H1 (cell line): Measurements from ENCODE around the gene PLA2G4E. TPM values are rescaled to one million over a fixed set of nuclear protein-coding genes. Genes with fewer than 3 reads are reported as not detected.

Experiments
- CTCF ChIA-PET: fragments of 300-600 bp; sonication (Branson Sonifier 250); formaldehyde crosslinking; loops from one replicate; lab custom pipeline; 2021; ENCODE audit not compliant: partially characterized antibody; lab: Charles Lee
- POLR2A ChIA-PET: fragments of 300-600 bp; sonication (Branson Sonifier 250); formaldehyde crosslinking; loops from one replicate; lab custom pipeline; 2021; ENCODE audit warnings: inconsistent platforms; ENCODE audit not compliant: partially characterized antibody; lab: Charles Lee
- DNase-seq, 2 experiments: peaks; one replicate each; pipeline versions ENCODE4 v3.0.0 to v3.0.0-alpha.2; 2010 to 2022; ENCODE audit warnings: low spot score in 2 of 2, low read depth in 1 of 2, mixed read lengths in 1 of 2
- FAIRE-seq: peaks from 2 replicates; lab custom pipeline; 2011; peaks lifted over from hg19 to GRCh38; lab: Jason Lieb, UNC
- H2AFZ ChIP-seq: 2 replicates; pipeline ENCODE4 v1.8.1; 2012; ENCODE audit warnings: low read length, inconsistent platforms
- H2AK5ac ChIP-seq: 2 replicates; pipeline ENCODE4 v1.6.1; 2013; ENCODE audit warnings: low read depth, low read length
- H2BK120ac ChIP-seq: replicated peaks from 2 replicates; pipeline ENCODE3; 2013; ENCODE audit warnings: low read depth, low read length, inconsistent platforms
- H2BK12ac ChIP-seq: 2 replicates; pipeline ENCODE4 v1.6.1; 2013; ENCODE audit warnings: low read depth, low read length
- H2BK15ac ChIP-seq: 2 replicates; pipeline ENCODE4 v1.6.1; 2013; ENCODE audit warnings: low read length
- H2BK20ac ChIP-seq: 2 replicates; pipeline ENCODE4 v1.6.1; 2013; ENCODE audit warnings: low read length
- H2BK5ac ChIP-seq: 2 replicates; pipeline ENCODE4 v1.6.1; 2013; ENCODE audit warnings: low read depth, low read length
- H3K14ac ChIP-seq: 2 replicates; pipeline ENCODE4 v1.6.1; 2013; ENCODE audit warnings: inconsistent platforms; ENCODE audit not compliant: insufficient read length
- H3K18ac ChIP-seq: 2 replicates; pipeline ENCODE4 v1.6.1; 2013; ENCODE audit warnings: low read length; ENCODE audit errors: extremely low read depth
- H3K23ac ChIP-seq: 2 replicates; pipeline ENCODE4 v1.6.1; 2013; ENCODE audit warnings: inconsistent platforms; ENCODE audit not compliant: insufficient read length
- H3K23me2 ChIP-seq: 2 replicates; pipeline ENCODE4 v1.6.1; 2013; ENCODE audit warnings: low read depth, low read length
- H3K27ac ChIP-seq: 2 replicates; pipeline ENCODE4 v1.6.1; 2011; ENCODE audit warnings: low read depth, low read length, inconsistent platforms
- H3K27me3 ChIP-seq, 4 experiments: replicated peaks in 1 of 4; 1 replicate in 1 of 4; 2 replicates in 3 of 4; pipeline versions ENCODE4 v1.6.1 to v1.8.1; 2011 to 2013; ENCODE audit warnings: low read length in 3 of 4, mild to moderate bottlenecking in 3 of 4, inconsistent platforms in 2 of 4, mixed read lengths in 2 of 4, moderate library complexity in 1 of 4; ENCODE audit not compliant: control insufficient read depth in 3 of 4, insufficient read depth in 3 of 4; ENCODE audit errors: extremely low read depth in 1 of 4
- H3K36me3 ChIP-seq, 4 experiments: 2 replicates each; pipeline versions ENCODE4 v1.6.1 to v1.8.1; 2011 to 2013; ENCODE audit warnings: mild to moderate bottlenecking in 4 of 4, low read length in 3 of 4, moderate library complexity in 2 of 4, control low read depth in 1 of 4, inconsistent platforms in 1 of 4; ENCODE audit not compliant: insufficient read depth in 4 of 4, control insufficient read depth in 2 of 4
- H3K4ac ChIP-seq: replicated peaks from 2 replicates; pipeline ENCODE3; 2013; ENCODE audit warnings: low read length, low read depth, mixed read lengths, inconsistent platforms; ENCODE audit not compliant: insufficient read length
- H3K4me1 ChIP-seq, 4 experiments: replicated peaks in 1 of 4; 1 replicate in 1 of 4; 2 replicates in 3 of 4; pipeline versions ENCODE4 v1.6.1 to v1.8.1; 2011 to 2013; ENCODE audit warnings: low read length in 3 of 4, inconsistent platforms in 2 of 4, mixed read lengths in 1 of 4; ENCODE audit not compliant: insufficient read depth in 4 of 4, control insufficient read depth in 3 of 4
- H3K4me2 ChIP-seq, 2 experiments: 2 replicates each; pipeline versions ENCODE4 v1.6.1 to v1.8.1; 2011 to 2013; ENCODE audit warnings: low read depth in 2 of 2, low read length in 2 of 2, control low read depth in 1 of 2, inconsistent platforms in 1 of 2, mild to moderate bottlenecking in 1 of 2; ENCODE audit not compliant: insufficient read depth in 1 of 2
- H3K4me3 ChIP-seq, 4 experiments: fragments of 200-600, 300-600 bp in 1 of 4; sonication (generic), shearing (Covaris generic), sonication (Bioruptor Twin) in 1 of 4; 2 replicates each; pipeline versions ENCODE4 v1.5.1 to v1.8.1; 2011 to 2016; ENCODE audit warnings: low read length in 4 of 4, low read depth in 3 of 4, control low read depth in 2 of 4, inconsistent platforms in 2 of 4, mild to moderate bottlenecking in 2 of 4, mixed read lengths in 1 of 4, moderate library complexity in 1 of 4; ENCODE audit not compliant: insufficient read depth in 2 of 4; ENCODE audit errors: extremely low read depth in 1 of 4
- H3K56ac ChIP-seq: replicated peaks from 2 replicates; pipeline ENCODE3; 2013; ENCODE audit warnings: low read depth, mild to moderate bottlenecking, mixed read lengths, low read length, inconsistent platforms; ENCODE audit not compliant: insufficient read length
- H3K79me1 ChIP-seq: 2 replicates; pipeline ENCODE4 v1.6.1; 2013; ENCODE audit warnings: low read depth, low read length, control low read depth
- H3K79me2 ChIP-seq, 2 experiments: 2 replicates each; pipeline versions ENCODE4 v1.6.1 to v1.8.1; 2012 to 2013; ENCODE audit warnings: low read length in 2 of 2, mild to moderate bottlenecking in 2 of 2, inconsistent platforms in 1 of 2; ENCODE audit not compliant: insufficient read depth in 2 of 2, control insufficient read depth in 1 of 2
- H3K9ac ChIP-seq, 4 experiments: replicated peaks in 1 of 4; 1 replicate in 1 of 4; 2 replicates in 3 of 4; pipeline versions ENCODE4 v1.6.1 to v1.8.1; 2011 to 2013; ENCODE audit warnings: low read depth in 3 of 4, low read length in 3 of 4, control low read depth in 2 of 4, mild to moderate bottlenecking in 2 of 4, moderate library complexity in 2 of 4, inconsistent platforms in 1 of 4; ENCODE audit errors: extremely low read depth in 1 of 4
- H3K9me3 ChIP-seq, 2 experiments: 2 replicates each; pipeline versions ENCODE4 v1.6.1 to v1.8.1; 2012 to 2013; ENCODE audit warnings: mild to moderate bottlenecking in 2 of 2, moderate library complexity in 2 of 2, control low read depth in 1 of 2, inconsistent platforms in 1 of 2, low read depth in 1 of 2, low read length in 1 of 2, mixed read lengths in 1 of 2; ENCODE audit not compliant: insufficient read depth in 2 of 2
- H4K20me1 ChIP-seq, 2 experiments: replicated peaks in 1 of 2; 2 replicates each; pipeline versions ENCODE3 to v1.8.1; 2011 to 2013; ENCODE audit warnings: inconsistent platforms in 2 of 2, low read length in 2 of 2, mild to moderate bottlenecking in 1 of 2; ENCODE audit not compliant: insufficient read depth in 2 of 2, control insufficient read depth in 1 of 2
- H4K5ac ChIP-seq: 2 replicates; pipeline ENCODE4 v1.6.1; 2013; ENCODE audit warnings: low read length, low read depth, mixed read lengths, inconsistent platforms; ENCODE audit not compliant: insufficient read length
- H4K8ac ChIP-seq: 2 replicates; pipeline ENCODE4 v1.8.0; 2013; ENCODE audit warnings: mild to moderate bottlenecking, moderate library complexity, low read length, inconsistent platforms; ENCODE audit not compliant: insufficient read depth; ENCODE audit errors: extremely low read depth
- H4K91ac ChIP-seq: replicated peaks from 2 replicates; pipeline ENCODE3; 2013; ENCODE audit warnings: low read length, mixed read lengths, inconsistent platforms; ENCODE audit not compliant: insufficient read length
- CBX5 ChIP-seq: fragments of 300-800, 300-1000 bp; sonication (generic); IDR thresholded peaks from 2 replicates; pipeline ENCODE4 v1.7.1; 2016; ENCODE audit warnings: antibody characterized with exemption, low read length, low read depth
- CHD2 ChIP-seq: IDR thresholded peaks from 2 replicates; pipeline ENCODE4 v1.6.1; 2012; ENCODE audit warnings: low read length, improper control_type of control experiment
- CREB1 ChIP-seq: IDR thresholded peaks from 2 replicates; pipeline ENCODE4 v1.6.1; 2012; ENCODE audit warnings: inconsistent platforms
- E2F6 ChIP-seq: IDR thresholded peaks from 2 replicates; pipeline ENCODE4 v1.6.1; 2012; ENCODE audit warnings: inconsistent platforms
- FOSL1 ChIP-seq: IDR thresholded peaks from 2 replicates; pipeline ENCODE4 v1.6.1; 2011; ENCODE audit warnings: mild to moderate bottlenecking, low read depth, low read length, moderate library complexity; ENCODE audit not compliant: insufficient read depth
- GABPA ChIP-seq: IDR thresholded peaks from 2 replicates; pipeline ENCODE4 v1.6.1; 2011; ENCODE audit warnings: mild to moderate bottlenecking, low read length, moderate library complexity, borderline replicate concordance; ENCODE audit not compliant: insufficient read depth
- JUN ChIP-seq: IDR thresholded peaks from 2 replicates; pipeline ENCODE4 v1.6.1; 2011; ENCODE audit warnings: low read depth, mild to moderate bottlenecking, improper control_type of control experiment, low read length
- KDM4A ChIP-seq: IDR thresholded peaks from one replicate; pipeline ENCODE4 v1.7.1; 2012; ENCODE audit warnings: low read depth, mild to moderate bottlenecking, moderate library complexity, low read length, inconsistent platforms; ENCODE audit not compliant: severe bottlenecking
- NANOG ChIP-seq: IDR thresholded peaks from 2 replicates; pipeline ENCODE4 v1.6.1; 2011; ENCODE audit warnings: low read length, low read depth, mild to moderate bottlenecking, inconsistent platforms; ENCODE audit not compliant: insufficient read depth, poor library complexity, severe bottlenecking
- PHF8 ChIP-seq: fragments of 200-600 bp; sonication (generic); conservative IDR thresholded peaks from 2 replicates; pipeline ENCODE4 v1.7.1; 2012; ENCODE audit warnings: low read depth, mild to moderate bottlenecking, inconsistent platforms, low read length, moderate library complexity
- POLR2AphosphoS5 ChIP-seq: IDR thresholded peaks from 2 replicates; pipeline ENCODE4 v1.6.1; 2011; ENCODE audit warnings: low read depth, low read length
- TAF7 ChIP-seq: optimal IDR thresholded peaks from 2 replicates; pipeline ENCODE3; 2011; ENCODE audit warnings: low read depth, mild to moderate bottlenecking, inconsistent platforms, low read length, moderate library complexity, borderline replicate concordance
- WGBS, 2 experiments: shearing (Covaris generic) in 1 of 2; methylation state at CpG; one replicate each; pipeline versions ENCODE4 v1.1.6 to v1.1.7; 2013 to 2015; ENCODE audit warnings: low lambda C conversion rate in 2 of 2, mixed read lengths in 2 of 2, inconsistent platforms in 1 of 2, low coverage in 1 of 2, missing lambda C conversion rate in 1 of 2; ENCODE audit not compliant: insufficient replicate concordance in 2 of 2, insufficient coverage in 1 of 2, insufficient read length in 1 of 2; ENCODE audit errors: extremely low coverage in 1 of 2, missing lambda C conversion rate in 1 of 2; 5-methylcytosine and 5-hydroxymethylcytosine counted together
- polyA plus RNA-seq, 7 experiments: library from polyadenylated mRNA; depleted of rRNA in 3 of 7; stranded (reverse) in 5 of 7; unstranded in 2 of 7; fragments of >200 nt in 5 of 7; fragments of 200-250 nt in 2 of 7; gene quantifications; 1 replicate in 5 of 7; 2 replicates in 1 of 7; 4 replicates in 1 of 7; pipeline versions ENCODE4 v1.2.1 to v1.2.3, GENCODE V29; 2011 to 2013; ENCODE audit warnings: missing spikeins in 2 of 7, mixed read lengths in 2 of 7
- total RNA-seq: library from RNA; stranded (reverse); fragmentation: NEBNext Ultra II Directional; extraction: Animal tissue kit (Norgen Biotek cat#: 25700); gene quantifications from 2 replicates; pipeline ENCODE4 v1.2.1, GENCODE V29; 2021
- TF ChIP-seq, protein P1 (sequence below): IDR thresholded peaks from 2 replicates; pipeline ENCODE4 v1.6.1; 2011; ENCODE audit warnings: low read depth, mild to moderate bottlenecking, low read length; ENCODE audit not compliant: insufficient read depth

The PLA2G4E gene
- total and polyA plus RNA-seq, 2 of the 8 experiments (the other 6 are each of a cell fraction or from before 2014, with no cell fraction given): 0.03 TPM; not detected in 1

DNA sequence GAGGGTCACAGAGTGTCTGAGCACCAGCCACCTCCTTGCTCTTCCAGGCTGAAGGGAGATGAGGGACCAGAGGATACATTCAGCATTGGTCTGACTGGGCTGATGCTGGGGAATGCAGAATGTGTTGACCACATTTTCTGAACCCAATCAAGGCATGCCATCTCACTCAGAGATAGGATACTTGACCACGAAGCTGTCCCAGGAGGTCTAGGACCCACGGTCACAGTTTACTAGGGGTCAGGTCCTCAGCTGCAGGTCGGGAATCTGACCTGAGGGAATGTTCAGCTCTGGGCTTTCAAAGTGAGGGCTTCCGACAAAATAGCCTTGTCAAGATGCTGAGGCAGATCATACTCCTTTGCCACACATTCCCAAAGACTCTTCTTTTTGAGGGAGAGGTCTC lies 19.6 kb downstream of the PLA2G4E start:
- no peak overlapping the region for H3K4ac ChIP-seq
- DNase-seq: no peak
- H2AK5ac ChIP-seq: no peak overlapping the region
- no peak overlapping the region for H3K23ac ChIP-seq
- 86% methylated on average over 4 of the region's 4 CpGs; no CpG with 5 or more reads in 1 of the 2 experiments for WGBS, 2 experiments
- H3K9me3 ChIP-seq: no peaks in the 10 kb centered on the region
- no peak overlapping the region for H2BK12ac ChIP-seq
- no peak overlapping the region for H2BK15ac ChIP-seq
- H3K79me2 ChIP-seq: no peaks in the 10 kb centered on the region
- no peak overlapping the region for H3K4me3 ChIP-seq
- ChIA-PET CTCF (interaction anchor here (1.1 to 9.8 kb wide), 10 partner anchors 13 to 137 kb away, joined by 3 to 99 read pairs (median 5); partner anchors contain the start of gene EHD4), POLR2A (no interaction called here)
- H3K79me1 ChIP-seq: no peaks in the 10 kb centered on the region
- no peak overlapping the region for H3K14ac ChIP-seq
- no peaks in the 10 kb centered on the region for H3K23me2 ChIP-seq
- no peak overlapping the region for H3K27ac ChIP-seq
- H4K20me1 ChIP-seq: no peaks in the 10 kb centered on the region
- no peak overlapping the region for H4K91ac ChIP-seq
- H3K18ac ChIP-seq: no peak overlapping the region
- no peak overlapping the region for H3K9ac ChIP-seq
- H3K36me3 ChIP-seq: no peaks in the 10 kb centered on the region
- no peak overlapping the region for H2AFZ ChIP-seq
- no peak for FAIRE-seq
- H4K5ac ChIP-seq: no peak overlapping the region
- H3K27me3 ChIP-seq: no peaks in the 10 kb centered on the region
- no peak overlapping the region for H2BK20ac ChIP-seq
- no peak overlapping the region for H2BK120ac ChIP-seq
- H2BK5ac ChIP-seq: no peak overlapping the region
- no peak overlapping the region for H3K56ac ChIP-seq
- no peak overlapping the region for H4K8ac ChIP-seq
- no peak overlapping the region for H3K4me2 ChIP-seq
- no peaks in the 10 kb centered on the region for H3K4me1 ChIP-seq
- TF ChIP-seq PHF8 (no peak), CBX5 (no peak), E2F6 (no peak), TAF7 (no peak), GABPA (no peak), NANOG (no peak), KDM4A (no peak), FOSL1 (no peak), CREB1 (no peak), JUN (no peak), CHD2 (no peak), POLR2AphosphoS5 (no peak)
- TF ChIP-seq, protein P1, sequence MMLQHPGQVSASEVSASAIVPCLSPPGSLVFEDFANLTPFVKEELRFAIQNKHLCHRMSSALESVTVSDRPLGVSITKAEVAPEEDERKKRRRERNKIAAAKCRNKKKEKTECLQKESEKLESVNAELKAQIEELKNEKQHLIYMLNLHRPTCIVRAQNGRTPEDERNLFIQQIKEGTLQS: no peak
